ENCODE results near the gene BTBD16.

- TF ChIP-seq POLR2A (IDR thresholded peaks at IDR 0.05) (no peak), CTCF (IDR thresholded peaks at IDR 0.05) (no peak)
Observed at GRCh38 chr10:122306282-122306681, 35.2 kb downstream of the BTBD16 start.

All from tibial nerve (tissue), 3 donors.